ENCODE data around the gene ANAPC2. TPM values are rescaled to one million over a fixed set of nuclear protein-coding genes. Genes with fewer than 3 reads are reported as not detected.

ANAPC2 gene
- total RNA-seq, 1 experiment from 2014 or later, result 46.0 TPM

- BruUV-seq (replicated peaks), result no TSS peak
- TF ChIP-seq POLR2AphosphoS5 (IDR thresholded peaks at IDR 0.05; ENCODE audit: low read depth, low read length), result no peak
- no peak for TF ChIP-seq TCF7L2 (IDR thresholded peaks at IDR 0.05; ENCODE audit: low read depth, low read length)
- no peak; the same call in 1 of the 2 replicates for TF ChIP-seq CTCF (IDR thresholded peaks at IDR 0.05)
- no peak for TF ChIP-seq REST (IDR thresholded peaks at IDR 0.05; ENCODE audit: insufficient read depth in 1 of 2, low read depth in 2 of 2, low read length in 1 of 2)
- TF ChIP-seq SIN3A (IDR thresholded peaks at IDR 0.05; ENCODE audit: borderline replicate concordance, insufficient read depth, low read depth, low read length), result no peak
- Histone ChIP-seq H3K27me3 (ENCODE audit: control insufficient read depth, insufficient read depth, low read length) (no peaks in the 10 kb centered on the region), H3K4me3 (ENCODE audit: low read depth in 2 of 2, low read length in 2 of 2) (no peak overlapping the region), H3K36me3 (ENCODE audit: control insufficient read depth, insufficient read depth, low read length) (no peaks in the 10 kb centered on the region), H3K9me3 (ENCODE audit: control insufficient read depth, insufficient read depth, low read depth, low read length) (no peaks in the 10 kb centered on the region), H3K27ac (ENCODE audit: low read length) (no peak overlapping the region), H3K4me1 (ENCODE audit: control insufficient read depth, insufficient read depth, low read length) (peaks cover 18% of the 10 kb centered on the region)
- in situ Hi-C loops (cut with HindIII; ENCODE audit: low pct_unique_long_range_greater_than_20kb, low sequenced_read_pairs), result no loop called here
- ATAC-seq, result no peak
- POLR2A ChIA-PET, result no interaction called here
- intact Hi-C loops (cut with micrococcal nuclease; ENCODE audit: unreplicated experiment), result no loop called here
- no peak for DNase-seq (ENCODE audit: low read depth, low spot score)
- CTCF ChIA-PET, result interaction anchor here (0.7 kb wide), 3 partner anchors 46 to 467 kb away, joined by 5 to 8 read pairs (median 6); no protein-coding TSS in a partner anchor
These were observed 45.0 kb upstream of the ANAPC2 start for GRCh38 chr9:137233143-137233980.

GRCh38 chr9:137232510-137232909, 44.1 kb upstream of the ANAPC2 start:
- no peak for TF ChIP-seq REST (IDR thresholded peaks at IDR 0.05; ENCODE audit: insufficient read depth in 1 of 2, low read depth in 2 of 2, low read length in 1 of 2)
- TF ChIP-seq CTCF (IDR thresholded peaks at IDR 0.05), result no peak
- TF ChIP-seq TCF7L2 (IDR thresholded peaks at IDR 0.05; ENCODE audit: low read depth, low read length), result no peak
- no peak for TF ChIP-seq POLR2AphosphoS5 (IDR thresholded peaks at IDR 0.05; ENCODE audit: low read depth, low read length)
- no peak for TF ChIP-seq SIN3A (IDR thresholded peaks at IDR 0.05; ENCODE audit: borderline replicate concordance, insufficient read depth, low read depth, low read length)
- in situ Hi-C loops (cut with HindIII; ENCODE audit: low pct_unique_long_range_greater_than_20kb, low sequenced_read_pairs), result no loop called here
- Histone ChIP-seq H3K27me3 (ENCODE audit: control insufficient read depth, insufficient read depth, low read length) (no peaks in the 10 kb centered on the region), H3K27ac (ENCODE audit: low read length) (no peak overlapping the region), H3K9me3 (ENCODE audit: control insufficient read depth, insufficient read depth, low read depth, low read length) (no peaks in the 10 kb centered on the region), H3K4me1 (ENCODE audit: control insufficient read depth, insufficient read depth, low read length) (peaks cover 10% of the 10 kb centered on the region), H3K36me3 (ENCODE audit: control insufficient read depth, insufficient read depth, low read length) (no peaks in the 10 kb centered on the region), H3K4me3 (ENCODE audit: low read depth in 2 of 2, low read length in 2 of 2) (no peak overlapping the region)
- BruUV-seq (replicated peaks), result no TSS peak
- intact Hi-C loops (cut with micrococcal nuclease; ENCODE audit: unreplicated experiment), result no loop called here
- ChIA-PET CTCF (interaction anchor here (0.6 kb wide), 1 partner anchor 101 kb away, joined by 4 read pairs; no protein-coding TSS in a partner anchor), POLR2A (no interaction called here)
- ATAC-seq (no peak), DNase-seq (ENCODE audit: low read depth, low spot score) (no peak)

All from Panc1 (cell line).